GM12891 (cell line): ENCODE results near the gene MEGF8.

Experiments
- POLR2A ChIP-seq: IDR thresholded peaks from 2 replicates; pipeline ENCODE4 v1.6.1; 2011; ENCODE audit warnings: low read depth, low read length, control low read depth
- POLR2AphosphoS5 ChIP-seq: IDR thresholded peaks from 2 replicates; pipeline ENCODE4 v1.6.1; 2011; ENCODE audit warnings: low read depth, low read length, control low read depth
- POU2F2 ChIP-seq: IDR thresholded peaks from 2 replicates; pipeline ENCODE4 v1.6.1; 2011; ENCODE audit warnings: low read depth, mild to moderate bottlenecking, control low read depth, low read length, moderate library complexity
- SPI1 ChIP-seq: IDR thresholded peaks from 2 replicates; pipeline ENCODE4 v1.6.1; 2011; ENCODE audit warnings: low read depth, low read length, control low read depth
- TAF1 ChIP-seq: IDR thresholded peaks from 2 replicates; pipeline ENCODE4 v1.6.1; 2011; ENCODE audit warnings: low read depth, low read length, control low read depth

DNA sequence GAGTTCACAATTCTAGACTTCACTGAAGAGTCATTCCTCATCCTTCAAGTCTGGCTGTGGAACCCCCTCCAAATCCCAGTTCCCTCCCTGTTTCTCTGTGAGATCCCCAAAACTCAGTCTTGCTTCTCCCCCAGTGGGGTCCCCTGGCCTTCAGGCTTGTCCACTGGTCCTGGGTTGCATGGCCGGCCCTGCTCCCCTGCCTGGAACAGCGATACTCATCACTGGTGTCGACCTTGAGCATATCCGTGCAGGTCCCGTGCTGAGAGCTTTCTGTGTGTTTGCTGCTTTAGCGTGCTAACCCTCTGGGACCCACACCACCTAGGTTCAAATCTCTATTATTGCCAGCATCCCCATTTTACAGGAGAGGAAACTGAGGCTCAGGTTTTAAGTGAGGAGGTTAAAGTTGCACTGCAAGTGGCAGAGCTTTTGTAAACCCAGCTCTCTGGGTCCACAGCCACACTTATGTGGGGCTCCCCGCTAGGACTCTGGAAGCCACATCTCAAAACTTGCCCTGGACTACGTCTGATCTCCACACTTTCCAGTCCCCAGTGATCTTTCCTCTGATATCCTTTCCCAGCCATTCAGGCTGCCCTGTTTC, 86.2 kb downstream of the MEGF8 start:
- TF ChIP-seq POLR2AphosphoS5 (no peak), POLR2A (no peak), TAF1 (no peak), SPI1 (no peak), POU2F2 (no peak)
